ENCODE data around the gene RAB3C. TPM values are rescaled to one million over a fixed set of nuclear protein-coding genes. Genes with fewer than 3 reads are reported as not detected.

Gene RAB3C
- polyA plus RNA-seq, 1 experiment = not detected

- Histone ChIP-seq H3K27me3 (ENCODE audit: control insufficient read depth, insufficient read depth, low read length) (no peaks in the 10 kb centered on the region), H3K27ac (ENCODE audit: low read depth, low read length) (no peak overlapping the region), H3K9me3 (ENCODE audit: control insufficient read depth, insufficient read depth, low read length) (no peaks in the 10 kb centered on the region), H3K4me3 (ENCODE audit: low read depth, low read length) (no peak overlapping the region)
- DNase-seq (ENCODE audit: low read depth, low spot score) = no peak
- TF ChIP-seq, protein P1, sequence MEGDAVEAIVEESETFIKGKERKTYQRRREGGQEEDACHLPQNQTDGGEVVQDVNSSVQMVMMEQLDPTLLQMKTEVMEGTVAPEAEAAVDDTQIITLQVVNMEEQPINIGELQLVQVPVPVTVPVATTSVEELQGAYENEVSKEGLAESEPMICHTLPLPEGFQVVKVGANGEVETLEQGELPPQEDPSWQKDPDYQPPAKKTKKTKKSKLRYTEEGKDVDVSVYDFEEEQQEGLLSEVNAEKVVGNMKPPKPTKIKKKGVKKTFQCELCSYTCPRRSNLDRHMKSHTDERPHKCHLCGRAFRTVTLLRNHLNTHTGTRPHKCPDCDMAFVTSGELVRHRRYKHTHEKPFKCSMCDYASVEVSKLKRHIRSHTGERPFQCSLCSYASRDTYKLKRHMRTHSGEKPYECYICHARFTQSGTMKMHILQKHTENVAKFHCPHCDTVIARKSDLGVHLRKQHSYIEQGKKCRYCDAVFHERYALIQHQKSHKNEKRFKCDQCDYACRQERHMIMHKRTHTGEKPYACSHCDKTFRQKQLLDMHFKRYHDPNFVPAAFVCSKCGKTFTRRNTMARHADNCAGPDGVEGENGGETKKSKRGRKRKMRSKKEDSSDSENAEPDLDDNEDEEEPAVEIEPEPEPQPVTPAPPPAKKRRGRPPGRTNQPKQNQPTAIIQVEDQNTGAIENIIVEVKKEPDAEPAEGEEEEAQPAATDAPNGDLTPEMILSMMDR (IDR thresholded peaks at IDR 0.05; ENCODE audit: low read depth, low read length) = no peak
- ChIA-PET POLR2A (no interaction called here), CTCF (no interaction called here)
These were observed 142.1 kb downstream of the RAB3C start for GRCh38 chr5:58724992-58725391.

DNA sequence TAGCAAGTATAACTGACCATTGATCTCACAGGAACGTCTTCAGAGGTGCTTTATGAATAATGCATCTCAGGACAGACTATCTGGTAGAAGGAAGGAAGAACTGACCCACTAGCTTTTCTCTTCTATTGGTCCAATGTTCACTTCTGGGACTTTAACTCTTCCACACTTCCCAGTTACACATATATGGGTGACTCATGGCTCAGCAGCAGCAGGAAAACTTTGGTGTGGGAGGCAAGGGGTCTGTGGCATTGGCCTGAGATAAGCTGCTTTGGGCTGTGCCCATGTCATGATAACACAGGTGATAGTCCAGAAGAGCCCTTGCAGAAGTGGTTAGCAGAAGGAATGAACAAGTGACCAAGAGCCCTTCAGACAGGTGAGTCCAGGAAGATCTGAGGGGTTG is 148.8 kb downstream of the RAB3C start:
- TF ChIP-seq, protein P1 (IDR thresholded peaks at IDR 0.05; ENCODE audit: low read depth, low read length) = no peak
- POLR2A ChIA-PET = no interaction called here
- DNase-seq (ENCODE audit: low read depth, low spot score) = no peak
- Histone ChIP-seq H3K27ac (ENCODE audit: low read depth, low read length) (no peak overlapping the region), H3K4me3 (ENCODE audit: low read depth, low read length) (no peak overlapping the region), H3K27me3 (ENCODE audit: control insufficient read depth, insufficient read depth, low read length) (no peaks in the 10 kb centered on the region), H3K9me3 (ENCODE audit: control insufficient read depth, insufficient read depth, low read length) (no peaks in the 10 kb centered on the region)
- CTCF ChIA-PET = no interaction called here

DNA sequence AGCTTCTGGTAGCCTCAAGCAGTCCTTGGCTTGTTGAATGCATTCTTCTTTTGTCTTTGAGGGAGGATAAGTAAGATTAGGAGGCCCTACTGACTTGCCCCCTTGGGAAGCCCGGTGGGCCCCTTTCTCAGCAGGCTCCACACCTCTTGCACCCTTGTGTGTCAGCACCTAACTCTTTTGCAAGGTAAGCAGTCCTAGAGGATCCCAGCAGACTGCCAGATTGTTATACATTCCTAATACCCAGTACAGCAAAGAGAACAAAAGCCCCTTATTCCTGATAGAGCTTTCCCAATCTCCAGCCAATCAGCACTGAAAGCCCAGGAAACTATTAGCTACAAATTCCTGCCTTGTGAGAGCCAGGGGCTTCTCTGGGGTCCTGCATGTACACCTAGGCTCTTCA is 152.8 kb downstream of the RAB3C start:
- Histone ChIP-seq H3K27ac (ENCODE audit: low read depth, low read length) (no peak overlapping the region), H3K9me3 (ENCODE audit: control insufficient read depth, insufficient read depth, low read length) (no peaks in the 10 kb centered on the region), H3K4me3 (ENCODE audit: low read depth, low read length) (no peak overlapping the region), H3K27me3 (ENCODE audit: control insufficient read depth, insufficient read depth, low read length) (no peaks in the 10 kb centered on the region)
- POLR2A ChIA-PET = no interaction called here
- CTCF ChIA-PET = no interaction called here
- TF ChIP-seq, protein P1 (IDR thresholded peaks at IDR 0.05; ENCODE audit: low read depth, low read length) = no peak
- DNase-seq (ENCODE audit: low read depth, low spot score) = no peak

GRCh38 chr5:58736214-58736613 is 153.3 kb downstream of the RAB3C start:
- Histone ChIP-seq H3K9me3 (ENCODE audit: control insufficient read depth, insufficient read depth, low read length) (no peaks in the 10 kb centered on the region), H3K27me3 (ENCODE audit: control insufficient read depth, insufficient read depth, low read length) (no peaks in the 10 kb centered on the region), H3K4me3 (ENCODE audit: low read depth, low read length) (no peak overlapping the region), H3K27ac (ENCODE audit: low read depth, low read length) (no peak overlapping the region)
- ChIA-PET CTCF (no interaction called here), POLR2A (no interaction called here)
- TF ChIP-seq, protein P1 (IDR thresholded peaks at IDR 0.05; ENCODE audit: low read depth, low read length) = no peak
- DNase-seq (ENCODE audit: low read depth, low spot score) = no peak

DNA sequence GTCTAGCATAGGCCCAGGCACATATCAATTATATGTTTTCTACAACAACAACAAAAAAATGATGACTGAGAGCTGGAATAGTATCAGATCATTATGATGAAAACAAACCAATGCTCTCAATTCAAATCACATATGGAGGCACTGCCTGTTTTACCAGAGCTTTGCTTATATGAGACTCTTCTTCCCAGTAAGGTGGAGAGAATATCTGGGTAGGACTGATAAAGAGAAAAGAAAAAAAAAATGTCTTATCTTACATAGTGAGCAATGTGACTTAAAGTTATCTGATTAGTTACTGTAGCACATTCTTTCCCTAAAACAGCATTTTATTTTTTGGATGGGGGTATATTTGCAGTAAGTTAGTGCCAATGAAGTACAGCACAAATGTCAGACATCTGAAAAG is 154.8 kb downstream of the RAB3C start:
- TF ChIP-seq, protein P1 (IDR thresholded peaks at IDR 0.05; ENCODE audit: low read depth, low read length) = no peak

More for the DNA sequence above, 154.8 kb downstream of the RAB3C start:
- ChIA-PET POLR2A (no interaction called here), CTCF (interaction anchor here (0.5 kb wide), 1 partner anchor 74 kb away, joined by 4 read pairs; no protein-coding TSS in a partner anchor)
- Histone ChIP-seq H3K27me3 (ENCODE audit: control insufficient read depth, insufficient read depth, low read length) (no peaks in the 10 kb centered on the region), H3K27ac (ENCODE audit: low read depth, low read length) (no peak overlapping the region), H3K4me3 (ENCODE audit: low read depth, low read length) (no peak overlapping the region), H3K9me3 (ENCODE audit: control insufficient read depth, insufficient read depth, low read length) (no peaks in the 10 kb centered on the region)
- DNase-seq (ENCODE audit: low read depth, low spot score) = no peak
